ENCODE results near the gene CDCA7. TPM values are rescaled to one million over a fixed set of nuclear protein-coding genes. Genes with fewer than 3 reads are reported as not detected.
"Not testable (repeated sequence)": the region's sequence is repeated elsewhere in the genome, so short reads cannot be mapped to it uniquely, and the experiment has no call there.

The CDCA7 gene
- polyA plus RNA-seq, 1 donor from 2014 or later, result 0.27 TPM

DNA sequence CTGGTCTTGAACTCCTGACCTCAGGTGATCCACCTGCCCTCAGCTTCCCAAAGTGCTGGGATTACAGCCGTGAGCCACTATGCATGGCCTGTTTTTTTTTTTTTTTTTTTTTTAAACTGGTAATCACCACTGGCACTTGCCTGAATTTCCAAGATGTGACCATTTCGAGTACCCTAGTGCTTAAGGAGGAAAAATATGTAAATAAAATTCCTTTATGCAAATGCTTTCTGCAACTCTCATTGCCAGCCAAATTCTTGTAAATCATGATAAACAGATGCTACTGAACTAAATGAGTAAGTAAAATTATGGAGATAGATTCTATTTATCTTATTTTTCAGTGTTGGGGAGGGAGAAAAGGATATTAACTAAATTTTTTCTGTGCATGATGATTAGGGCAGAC is 18.6 kb downstream of the CDCA7 start:
- no peaks in the 10 kb centered on the region for H3K9me2 ChIP-seq (ENCODE audit: insufficient read depth, low read length)
- H3F3A ChIP-seq (ENCODE audit: insufficient read depth, low read length, poor library complexity, severe bottlenecking), result no peaks in the 10 kb centered on the region
- H4K20me1 ChIP-seq (ENCODE audit: insufficient read depth), result no peaks in the 10 kb centered on the region
- H2AFZ ChIP-seq (ENCODE audit: low read depth, low read length), result no peak overlapping the region
- H3K9ac ChIP-seq (ENCODE audit: low read length), result no peak overlapping the region
- H3K9me3 ChIP-seq (ENCODE audit: low read length), result no peaks in the 10 kb centered on the region
- H3K79me2 ChIP-seq (replicated peaks; ENCODE audit: insufficient read depth, low read length), result no peaks in the 10 kb centered on the region
- no peak overlapping the region for H3K4me2 ChIP-seq (ENCODE audit: low read length)
- no peaks in the 10 kb centered on the region for H3K36me3 ChIP-seq (ENCODE audit: insufficient read depth, low read length)
- no peaks in the 10 kb centered on the region for H3K27me3 ChIP-seq (ENCODE audit: insufficient read depth, low read depth, low read length)
- H3K4me3 ChIP-seq (ENCODE audit: low read length), result no peak overlapping the region
- TF ChIP-seq CTCF (IDR thresholded peaks at IDR 0.05; ENCODE audit: poor library complexity, severe bottlenecking), result no peak
- no peak for TF ChIP-seq SMC3 (conservative IDR thresholded peaks at IDR 0.05; ENCODE audit: poor library complexity)
- TF ChIP-seq, protein P1, sequence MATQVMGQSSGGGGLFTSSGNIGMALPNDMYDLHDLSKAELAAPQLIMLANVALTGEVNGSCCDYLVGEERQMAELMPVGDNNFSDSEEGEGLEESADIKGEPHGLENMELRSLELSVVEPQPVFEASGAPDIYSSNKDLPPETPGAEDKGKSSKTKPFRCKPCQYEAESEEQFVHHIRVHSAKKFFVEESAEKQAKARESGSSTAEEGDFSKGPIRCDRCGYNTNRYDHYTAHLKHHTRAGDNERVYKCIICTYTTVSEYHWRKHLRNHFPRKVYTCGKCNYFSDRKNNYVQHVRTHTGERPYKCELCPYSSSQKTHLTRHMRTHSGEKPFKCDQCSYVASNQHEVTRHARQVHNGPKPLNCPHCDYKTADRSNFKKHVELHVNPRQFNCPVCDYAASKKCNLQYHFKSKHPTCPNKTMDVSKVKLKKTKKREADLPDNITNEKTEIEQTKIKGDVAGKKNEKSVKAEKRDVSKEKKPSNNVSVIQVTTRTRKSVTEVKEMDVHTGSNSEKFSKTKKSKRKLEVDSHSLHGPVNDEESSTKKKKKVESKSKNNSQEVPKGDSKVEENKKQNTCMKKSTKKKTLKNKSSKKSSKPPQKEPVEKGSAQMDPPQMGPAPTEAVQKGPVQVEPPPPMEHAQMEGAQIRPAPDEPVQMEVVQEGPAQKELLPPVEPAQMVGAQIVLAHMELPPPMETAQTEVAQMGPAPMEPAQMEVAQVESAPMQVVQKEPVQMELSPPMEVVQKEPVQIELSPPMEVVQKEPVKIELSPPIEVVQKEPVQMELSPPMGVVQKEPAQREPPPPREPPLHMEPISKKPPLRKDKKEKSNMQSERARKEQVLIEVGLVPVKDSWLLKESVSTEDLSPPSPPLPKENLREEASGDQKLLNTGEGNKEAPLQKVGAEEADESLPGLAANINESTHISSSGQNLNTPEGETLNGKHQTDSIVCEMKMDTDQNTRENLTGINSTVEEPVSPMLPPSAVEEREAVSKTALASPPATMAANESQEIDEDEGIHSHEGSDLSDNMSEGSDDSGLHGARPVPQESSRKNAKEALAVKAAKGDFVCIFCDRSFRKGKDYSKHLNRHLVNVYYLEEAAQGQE (IDR thresholded peaks at IDR 0.05; ENCODE audit: borderline replicate concordance), result no peak
- no peak for TF ChIP-seq EZH2 (IDR thresholded peaks at IDR 0.05; ENCODE audit: borderline replicate concordance, insufficient read depth, low read length, poor library complexity, severe bottlenecking)
- no peak for TF ChIP-seq EP300 (conservative IDR thresholded peaks at IDR 0.05; ENCODE audit: poor library complexity, severe bottlenecking)
- no peak for TF ChIP-seq RAD21 (conservative IDR thresholded peaks at IDR 0.05)
- TF ChIP-seq POLR2AphosphoS5 (IDR thresholded peaks at IDR 0.05), result no peak
- TF ChIP-seq MXI1 (conservative IDR thresholded peaks at IDR 0.05; ENCODE audit: poor library complexity, severe bottlenecking), result no peak
- no peak for TF ChIP-seq TAF1 (IDR thresholded peaks at IDR 0.05; ENCODE audit: low read depth)
- H3K27ac ChIP-seq (ENCODE audit: low read length), result no peak overlapping the region

DNA sequence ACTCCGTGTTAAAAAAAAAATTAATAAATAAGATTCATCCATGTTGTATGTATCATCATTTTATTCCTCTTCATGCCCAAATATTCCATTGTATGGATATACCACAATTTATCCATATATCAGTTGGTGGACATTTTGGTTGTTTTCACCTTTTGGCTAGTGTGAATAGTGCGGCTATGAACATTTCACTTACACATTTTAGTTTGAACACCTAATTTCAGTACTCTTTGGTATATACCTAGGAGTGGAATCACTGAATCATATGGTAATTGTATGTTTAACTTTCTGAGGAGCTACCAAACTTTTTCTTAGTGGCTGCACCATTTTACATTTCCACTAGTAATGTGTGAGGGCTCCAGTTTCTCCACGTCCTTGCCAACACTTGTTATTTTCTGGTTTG is 20.0 kb downstream of the CDCA7 start:
- Histone ChIP-seq H3F3A (ENCODE audit: insufficient read depth, low read length, poor library complexity, severe bottlenecking) (no peaks in the 10 kb centered on the region), H2AFZ (ENCODE audit: low read depth, low read length) (no peak overlapping the region), H3K9ac (ENCODE audit: low read length) (no peak overlapping the region), H3K36me3 (ENCODE audit: insufficient read depth, low read length) (no peaks in the 10 kb centered on the region), H3K27me3 (ENCODE audit: insufficient read depth, low read depth, low read length) (no peaks in the 10 kb centered on the region), H4K20me1 (ENCODE audit: insufficient read depth) (no peaks in the 10 kb centered on the region), H3K9me2 (ENCODE audit: insufficient read depth, low read length) (no peaks in the 10 kb centered on the region), H3K4me3 (ENCODE audit: low read length) (no peak overlapping the region), H3K79me2 (replicated peaks; ENCODE audit: insufficient read depth, low read length) (no peaks in the 10 kb centered on the region), H3K27ac (ENCODE audit: low read length) (no peak overlapping the region), H3K9me3 (ENCODE audit: low read length) (no peaks in the 10 kb centered on the region), H3K4me2 (ENCODE audit: low read length) (no peak overlapping the region)
- TF ChIP-seq RAD21 (conservative IDR thresholded peaks at IDR 0.05), result no peak
- TF ChIP-seq SMC3 (conservative IDR thresholded peaks at IDR 0.05; ENCODE audit: poor library complexity), result no peak
- no peak for TF ChIP-seq TAF1 (IDR thresholded peaks at IDR 0.05; ENCODE audit: low read depth)

- not testable (repeated sequence) for H3K27ac ChIP-seq (ENCODE audit: low read length); H3K27me3 ChIP-seq (ENCODE audit: insufficient read depth, low read depth, low read length); H3K9ac ChIP-seq (ENCODE audit: low read length); H3K79me2 ChIP-seq (replicated peaks; ENCODE audit: insufficient read depth, low read length); H3K4me3 ChIP-seq (ENCODE audit: low read length); H3K9me3 ChIP-seq (ENCODE audit: low read length); H3K36me3 ChIP-seq (ENCODE audit: insufficient read depth, low read length); H3K9me2 ChIP-seq (ENCODE audit: insufficient read depth, low read length); H3K4me2 ChIP-seq (ENCODE audit: low read length); H4K20me1 ChIP-seq (ENCODE audit: insufficient read depth); H3F3A ChIP-seq (ENCODE audit: insufficient read depth, low read length, poor library complexity, severe bottlenecking); H2AFZ ChIP-seq (ENCODE audit: low read depth, low read length)
Measured at GRCh38 chr2:173385534-173385933, 30.9 kb downstream of the CDCA7 start.
